ENCODE results near the gene PTPRM.

DNA sequence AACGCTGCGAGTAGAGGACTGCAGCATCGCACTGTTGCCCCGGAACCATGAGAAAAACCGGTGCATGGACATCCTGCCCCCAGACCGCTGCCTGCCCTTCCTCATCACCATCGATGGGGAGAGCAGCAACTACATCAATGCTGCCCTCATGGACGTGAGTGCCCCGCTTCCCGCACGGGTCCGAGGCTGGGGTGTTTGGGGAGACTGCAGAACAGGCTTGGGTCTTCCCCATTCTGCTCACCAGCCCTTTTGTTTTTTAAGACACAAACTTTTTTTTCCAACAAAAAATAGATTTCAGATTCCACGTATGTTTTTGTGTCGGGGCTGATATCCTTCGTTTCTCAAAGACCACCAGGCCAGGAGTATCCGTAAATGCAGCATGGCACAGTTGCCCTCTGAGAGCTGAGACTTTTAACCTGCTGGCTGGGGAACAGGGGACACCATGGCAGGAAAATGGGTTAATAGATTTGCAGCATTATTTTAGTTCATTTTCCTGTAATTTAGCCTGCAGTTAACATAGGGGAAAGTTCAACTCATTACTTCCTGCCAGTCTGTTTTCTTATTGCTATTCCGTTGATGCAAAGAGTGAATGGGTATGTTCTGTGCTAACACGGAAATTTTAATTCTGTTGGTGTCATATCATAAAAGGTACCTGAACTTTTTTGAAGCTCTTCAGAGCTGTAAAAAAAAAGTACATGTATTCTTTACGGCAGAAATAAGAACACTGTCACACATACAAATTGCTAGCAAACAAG, 812.2 kb downstream of the PTPRM start:
- TF ChIP-seq POLR2AphosphoS5 (IDR thresholded peaks at IDR 0.05; ENCODE audit: low read depth): no peak
- TF ChIP-seq, protein P1, sequence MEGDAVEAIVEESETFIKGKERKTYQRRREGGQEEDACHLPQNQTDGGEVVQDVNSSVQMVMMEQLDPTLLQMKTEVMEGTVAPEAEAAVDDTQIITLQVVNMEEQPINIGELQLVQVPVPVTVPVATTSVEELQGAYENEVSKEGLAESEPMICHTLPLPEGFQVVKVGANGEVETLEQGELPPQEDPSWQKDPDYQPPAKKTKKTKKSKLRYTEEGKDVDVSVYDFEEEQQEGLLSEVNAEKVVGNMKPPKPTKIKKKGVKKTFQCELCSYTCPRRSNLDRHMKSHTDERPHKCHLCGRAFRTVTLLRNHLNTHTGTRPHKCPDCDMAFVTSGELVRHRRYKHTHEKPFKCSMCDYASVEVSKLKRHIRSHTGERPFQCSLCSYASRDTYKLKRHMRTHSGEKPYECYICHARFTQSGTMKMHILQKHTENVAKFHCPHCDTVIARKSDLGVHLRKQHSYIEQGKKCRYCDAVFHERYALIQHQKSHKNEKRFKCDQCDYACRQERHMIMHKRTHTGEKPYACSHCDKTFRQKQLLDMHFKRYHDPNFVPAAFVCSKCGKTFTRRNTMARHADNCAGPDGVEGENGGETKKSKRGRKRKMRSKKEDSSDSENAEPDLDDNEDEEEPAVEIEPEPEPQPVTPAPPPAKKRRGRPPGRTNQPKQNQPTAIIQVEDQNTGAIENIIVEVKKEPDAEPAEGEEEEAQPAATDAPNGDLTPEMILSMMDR (conservative IDR thresholded peaks at IDR 0.05; ENCODE audit: low read depth in 2 of 2): no peak
- TF ChIP-seq EZH2 (IDR thresholded peaks at IDR 0.05; ENCODE audit: low read depth, unreplicated experiment): no peak
- TF ChIP-seq, protein P2, sequence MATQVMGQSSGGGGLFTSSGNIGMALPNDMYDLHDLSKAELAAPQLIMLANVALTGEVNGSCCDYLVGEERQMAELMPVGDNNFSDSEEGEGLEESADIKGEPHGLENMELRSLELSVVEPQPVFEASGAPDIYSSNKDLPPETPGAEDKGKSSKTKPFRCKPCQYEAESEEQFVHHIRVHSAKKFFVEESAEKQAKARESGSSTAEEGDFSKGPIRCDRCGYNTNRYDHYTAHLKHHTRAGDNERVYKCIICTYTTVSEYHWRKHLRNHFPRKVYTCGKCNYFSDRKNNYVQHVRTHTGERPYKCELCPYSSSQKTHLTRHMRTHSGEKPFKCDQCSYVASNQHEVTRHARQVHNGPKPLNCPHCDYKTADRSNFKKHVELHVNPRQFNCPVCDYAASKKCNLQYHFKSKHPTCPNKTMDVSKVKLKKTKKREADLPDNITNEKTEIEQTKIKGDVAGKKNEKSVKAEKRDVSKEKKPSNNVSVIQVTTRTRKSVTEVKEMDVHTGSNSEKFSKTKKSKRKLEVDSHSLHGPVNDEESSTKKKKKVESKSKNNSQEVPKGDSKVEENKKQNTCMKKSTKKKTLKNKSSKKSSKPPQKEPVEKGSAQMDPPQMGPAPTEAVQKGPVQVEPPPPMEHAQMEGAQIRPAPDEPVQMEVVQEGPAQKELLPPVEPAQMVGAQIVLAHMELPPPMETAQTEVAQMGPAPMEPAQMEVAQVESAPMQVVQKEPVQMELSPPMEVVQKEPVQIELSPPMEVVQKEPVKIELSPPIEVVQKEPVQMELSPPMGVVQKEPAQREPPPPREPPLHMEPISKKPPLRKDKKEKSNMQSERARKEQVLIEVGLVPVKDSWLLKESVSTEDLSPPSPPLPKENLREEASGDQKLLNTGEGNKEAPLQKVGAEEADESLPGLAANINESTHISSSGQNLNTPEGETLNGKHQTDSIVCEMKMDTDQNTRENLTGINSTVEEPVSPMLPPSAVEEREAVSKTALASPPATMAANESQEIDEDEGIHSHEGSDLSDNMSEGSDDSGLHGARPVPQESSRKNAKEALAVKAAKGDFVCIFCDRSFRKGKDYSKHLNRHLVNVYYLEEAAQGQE (IDR thresholded peaks at IDR 0.05; ENCODE audit: unreplicated experiment): no peak
- no peak for TF ChIP-seq NANOG (IDR thresholded peaks at IDR 0.05; ENCODE audit: borderline replicate concordance)
